H9 (cell line): ENCODE measurements around the gene C2CD2. TPM values are rescaled to one million over a fixed set of nuclear protein-coding genes. Genes with fewer than 3 reads are reported as not detected.

Experiments used
- DNase-seq: peaks from one replicate; pipeline ENCODE4 v3.0.0-alpha.2; 2017
- H2AFZ ChIP-seq: one replicate; pipeline ENCODE4 v1.6.1; 2013; ENCODE audit warnings: mild to moderate bottlenecking, low read length, control low read depth, moderate library complexity
- H2AK5ac ChIP-seq: 2 replicates; pipeline ENCODE4 v1.6.1; 2013; ENCODE audit warnings: low read length, control low read depth, mixed read lengths; ENCODE audit not compliant: insufficient read length
- H2BK120ac ChIP-seq: one replicate; pipeline ENCODE4 v1.6.1; 2013; ENCODE audit warnings: low read depth, mild to moderate bottlenecking, low read length, control low read depth, inconsistent platforms; ENCODE audit not compliant: poor library complexity, severe bottlenecking
- H2BK12ac ChIP-seq: 2 replicates; pipeline ENCODE4 v1.6.1; 2013; ENCODE audit warnings: low read length, control low read depth, mixed read lengths, low read depth; ENCODE audit not compliant: insufficient read length
- H2BK15ac ChIP-seq: 2 replicates; pipeline ENCODE4 v1.6.1; 2013; ENCODE audit warnings: low read depth, low read length, control low read depth
- H2BK20ac ChIP-seq: one replicate; pipeline ENCODE4 v1.6.1; 2013; ENCODE audit warnings: low read depth, mild to moderate bottlenecking, low read length, control low read depth, inconsistent platforms; ENCODE audit not compliant: poor library complexity, severe bottlenecking
- H2BK5ac ChIP-seq: 2 replicates; pipeline ENCODE4 v1.6.1; 2013; ENCODE audit warnings: low read length, control low read depth, mixed read lengths; ENCODE audit not compliant: insufficient read length
- H3K14ac ChIP-seq: 2 replicates; pipeline ENCODE4 v1.6.1; 2013; ENCODE audit warnings: low read length, control low read depth; ENCODE audit not compliant: insufficient read depth
- H3K18ac ChIP-seq: 2 replicates; pipeline ENCODE4 v1.6.1; 2013; ENCODE audit warnings: low read depth, mild to moderate bottlenecking, mixed read lengths, low read length, control low read depth; ENCODE audit not compliant: insufficient read length
- H3K23ac ChIP-seq: 2 replicates; pipeline ENCODE4 v1.6.1; 2013; ENCODE audit warnings: low read length, control low read depth, mixed read lengths, low read depth; ENCODE audit not compliant: insufficient read length
- H3K23me2 ChIP-seq: 2 replicates; pipeline ENCODE4 v1.6.1; 2013; ENCODE audit warnings: low read depth, mild to moderate bottlenecking, mixed read lengths, low read length, control low read depth; ENCODE audit not compliant: insufficient read length, poor library complexity, severe bottlenecking
- H3K27ac ChIP-seq: 2 replicates; pipeline ENCODE4 v1.5.1; 2013; ENCODE audit warnings: low read length, control low read depth, mixed read lengths, low read depth; ENCODE audit not compliant: insufficient read length
- H3K27me3 ChIP-seq: 2 replicates; pipeline ENCODE4 v1.6.1; 2013; ENCODE audit warnings: low read length, control low read depth, inconsistent platforms; ENCODE audit not compliant: insufficient read depth
- H3K4ac ChIP-seq: 2 replicates; pipeline ENCODE4 v1.6.1; 2013; ENCODE audit warnings: low read depth, mild to moderate bottlenecking, control low read depth, inconsistent platforms, low read length, moderate library complexity
- H3K4me1 ChIP-seq: 2 replicates; pipeline ENCODE4 v1.6.1; 2013; ENCODE audit warnings: low read length, control low read depth, inconsistent platforms; ENCODE audit not compliant: insufficient read depth
- H3K4me2 ChIP-seq: 2 replicates; pipeline ENCODE4 v1.6.1; 2013; ENCODE audit warnings: low read length, control low read depth, mixed read lengths; ENCODE audit not compliant: insufficient read length, insufficient read depth
- H3K56ac ChIP-seq: 2 replicates; pipeline ENCODE4 v1.6.1; 2013; ENCODE audit warnings: low read depth, mild to moderate bottlenecking, mixed read lengths, low read length, control low read depth; ENCODE audit not compliant: insufficient read length
- H3K79me1 ChIP-seq: 2 replicates; pipeline ENCODE4 v1.6.1; 2013; ENCODE audit warnings: low read depth, mild to moderate bottlenecking, moderate library complexity, low read length, control low read depth, inconsistent platforms; ENCODE audit not compliant: insufficient read depth, poor library complexity, severe bottlenecking
- H3K79me2 ChIP-seq: 2 replicates; pipeline ENCODE4 v1.6.1; 2013; ENCODE audit warnings: low read length, control low read depth, inconsistent platforms; ENCODE audit not compliant: insufficient read depth
- H3K9ac ChIP-seq: 2 replicates; pipeline ENCODE4 v1.6.1; 2013; ENCODE audit warnings: low read length, control low read depth, mixed read lengths; ENCODE audit not compliant: insufficient read length; ENCODE audit errors: extremely low read depth
- H3K9me3 ChIP-seq: one replicate; pipeline ENCODE4 v1.6.1; 2013; ENCODE audit warnings: low read depth, low read length, inconsistent platforms; ENCODE audit not compliant: control insufficient read depth
- H3T11ph ChIP-seq: one replicate; pipeline ENCODE4 v1.6.1; 2013; ENCODE audit warnings: mild to moderate bottlenecking, low read length, control low read depth, inconsistent platforms
- H4K20me1 ChIP-seq: one replicate; pipeline ENCODE4 v1.6.1; 2013; ENCODE audit not compliant: control insufficient read depth, insufficient read length, insufficient read depth
- H4K5ac ChIP-seq: 2 replicates; pipeline ENCODE4 v1.6.1; 2013; ENCODE audit warnings: low read depth, mild to moderate bottlenecking, mixed read lengths, low read length, control low read depth; ENCODE audit not compliant: insufficient read length
- H4K8ac ChIP-seq: replicated peaks from 2 replicates; pipeline ENCODE4 v1.6.1; 2013; ENCODE audit warnings: low read length, control low read depth, mixed read lengths, low read depth; ENCODE audit not compliant: insufficient read length
- H4K91ac ChIP-seq: 2 replicates; pipeline ENCODE4 v1.6.1; 2013; ENCODE audit warnings: low read depth, mild to moderate bottlenecking, moderate library complexity, mixed read lengths, low read length, control low read depth; ENCODE audit not compliant: insufficient read length
- H3K27ac Mint-ChIP-seq, 3 experiments: 2 replicates in 2 of 3; 3 replicates in 1 of 3; pipeline ENCODE4 v1.8.0; 2020 to 2021; ENCODE audit warnings: mixed read lengths in 3 of 3, mild to moderate bottlenecking in 1 of 3, moderate library complexity in 1 of 3
- H3K27me3 Mint-ChIP-seq: 2 replicates; pipeline ENCODE4 v1.8.0; 2021; ENCODE audit warnings: low read depth, mild to moderate bottlenecking, moderate library complexity, mixed read lengths
- H3K36me3 Mint-ChIP-seq, 3 experiments: 2 replicates in 2 of 3; 3 replicates in 1 of 3; pipeline ENCODE4 v1.8.0; 2020 to 2021; ENCODE audit warnings: low read depth in 3 of 3, mixed read lengths in 3 of 3; ENCODE audit not compliant: insufficient read depth in 1 of 3
- H3K4me1 Mint-ChIP-seq, 2 experiments: 2 replicates each; pipeline ENCODE4 v1.8.0; 2020; ENCODE audit warnings: mixed read lengths in 2 of 2
- H3K4me3 Mint-ChIP-seq, 2 experiments: 2 replicates in 1 of 2; 3 replicates in 1 of 2; pipeline ENCODE4 v1.8.0; 2020 to 2021; ENCODE audit warnings: mild to moderate bottlenecking in 2 of 2, mixed read lengths in 2 of 2, moderate library complexity in 1 of 2
- H3K9me3 Mint-ChIP-seq, 2 experiments: 2 replicates in 1 of 2; 3 replicates in 1 of 2; pipeline ENCODE4 v1.8.0; 2020; ENCODE audit warnings: mild to moderate bottlenecking in 2 of 2, mixed read lengths in 2 of 2, moderate library complexity in 1 of 2
- CTCF ChIP-seq: fragments of 200-600 bp; sonication (generic); conservative IDR thresholded peaks from 3 replicates; pipeline ENCODE4 v1.8.0; 2021; ENCODE audit warnings: antibody characterized with exemption, mild to moderate bottlenecking
- WGBS: extraction: QIAGEN DNeasy Blood & Tissue Kit; methylation state at CpG from one replicate; pipeline ENCODE4 v1.1.7; 2013; ENCODE audit warnings: missing lambda C conversion rate, low lambda C conversion rate, mixed read lengths; ENCODE audit not compliant: insufficient read length; ENCODE audit errors: extremely low coverage; 5-methylcytosine and 5-hydroxymethylcytosine counted together
- total RNA-seq: library from RNA; stranded (reverse); gene quantifications from 2 replicates; pipeline ENCODE4 v1.2.1, GENCODE V29; 2021

C2CD2 gene
- total RNA-seq, 1 experiment from 2014 or later = 14.6 TPM

- H3K9me3 Mint-ChIP-seq = no peaks in the 10 kb centered on the region
These were observed 25.9 kb downstream of the C2CD2 start for GRCh38 chr21:41927727-41928409.

More at GRCh38 chr21:41927727-41928409, 25.9 kb downstream of the C2CD2 start:
- H3K79me1 ChIP-seq = no peaks in the 10 kb centered on the region
- H3K27me3 ChIP-seq = no peaks in the 10 kb centered on the region
- Mint-ChIP-seq H3K36me3 (no peaks in the 10 kb centered on the region), H3K4me3 (no peak overlapping the region), H3K4me1 (peaks cover 40 to 58% of the 10 kb centered on the region in 2 experiments), H3K27ac (peak overlapping the region in 1 of 3 experiments; percentile 89; a peak in 2 of 7 replicates), H3K27me3 (no peaks in the 10 kb centered on the region)
- H3K23me2 ChIP-seq = no peaks in the 10 kb centered on the region
- H2BK20ac ChIP-seq = no peak overlapping the region
- no peak for DNase-seq
- no peak overlapping the region for H3K14ac ChIP-seq
- no peak overlapping the region for H2BK120ac ChIP-seq
- H3K79me2 ChIP-seq = no peaks in the 10 kb centered on the region
- H4K20me1 ChIP-seq = no peaks in the 10 kb centered on the region
- H3K4ac ChIP-seq = no peak overlapping the region
- no peak for TF ChIP-seq CTCF
- no peak overlapping the region for H2BK5ac ChIP-seq
- H2BK15ac ChIP-seq = no peak overlapping the region
- H3K9me3 ChIP-seq = no peaks in the 10 kb centered on the region
- H3K4me1 ChIP-seq = peaks cover 4% of the 10 kb centered on the region
- no peak overlapping the region for H3K4me2 ChIP-seq
- no peak overlapping the region for H2AFZ ChIP-seq
- H2AK5ac ChIP-seq = no peak overlapping the region
- H3K27ac ChIP-seq = no peak overlapping the region
- H2BK12ac ChIP-seq = no peak overlapping the region
- H3K9ac ChIP-seq = no peak overlapping the region
- no peak overlapping the region for H3K56ac ChIP-seq
- H3K23ac ChIP-seq = no peak overlapping the region
- H4K91ac ChIP-seq = no peak overlapping the region
- no peak overlapping the region for H4K8ac ChIP-seq
- no peak overlapping the region for H3K18ac ChIP-seq
- H3T11ph ChIP-seq = no peak overlapping the region
- H4K5ac ChIP-seq = no peak overlapping the region
- WGBS = no CpG with 5 or more reads among the region's 17 CpGs
